KBM-7 (cell line): ENCODE results near the gene MALAT1.
A peak's percentile ranks its signal among the peaks of the same experiment; 100 is the strongest.

Experiments used
- DNase-seq: peaks from one replicate; pipeline ENCODE4 v3.0.0-alpha.2; 2015
- in situ Hi-C: fragments of 300-500 bp; cut with MboI; formaldehyde crosslinking; loops from 2 replicates; pipeline ENCODE4 v1.14.3; 2020; ENCODE audit warnings: low sequenced_read_pairs, low pct_unique_long_range_greater_than_20kb, mixed read lengths

Gene MALAT1

DNA sequence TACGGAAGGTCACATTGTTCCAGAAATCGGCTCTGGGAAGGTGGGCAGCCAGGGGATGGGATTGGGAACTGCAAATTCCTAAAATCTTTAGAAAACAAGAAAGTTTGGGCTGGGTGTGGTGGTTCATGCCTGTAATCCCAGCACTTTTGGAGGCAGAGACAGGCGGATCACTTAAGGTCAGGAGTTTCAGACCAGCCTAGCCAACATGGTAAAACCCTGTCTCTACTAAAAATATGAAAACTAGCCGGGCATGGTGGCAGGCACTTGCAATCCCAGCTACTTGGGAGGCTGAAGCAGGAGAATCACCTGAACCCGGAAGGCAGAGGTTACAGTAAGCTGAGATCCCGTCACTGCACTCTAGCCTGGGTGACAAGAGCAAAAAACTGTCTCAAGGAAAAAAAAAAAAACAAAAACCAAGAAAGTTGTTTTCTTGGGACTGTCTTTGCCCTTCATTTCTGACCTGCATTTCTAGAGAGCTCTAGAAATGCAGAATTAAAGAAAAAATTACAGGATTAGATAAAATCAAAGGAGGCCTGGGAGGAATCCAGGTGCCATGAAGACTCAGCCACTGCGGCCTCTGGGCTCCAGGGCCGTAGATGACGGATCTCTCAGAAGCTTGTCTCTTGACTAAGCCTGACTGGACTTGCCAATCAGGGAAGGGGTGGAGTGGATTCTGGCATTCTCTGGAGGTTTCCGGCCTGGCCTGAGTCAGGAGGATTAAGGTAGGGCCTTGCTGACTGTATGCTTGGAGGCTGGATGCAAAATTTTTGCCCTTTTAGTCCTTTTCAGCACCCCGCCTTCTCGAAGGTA, 5.3 kb upstream of the MALAT1 start:
- no peak for DNase-seq

DNA sequence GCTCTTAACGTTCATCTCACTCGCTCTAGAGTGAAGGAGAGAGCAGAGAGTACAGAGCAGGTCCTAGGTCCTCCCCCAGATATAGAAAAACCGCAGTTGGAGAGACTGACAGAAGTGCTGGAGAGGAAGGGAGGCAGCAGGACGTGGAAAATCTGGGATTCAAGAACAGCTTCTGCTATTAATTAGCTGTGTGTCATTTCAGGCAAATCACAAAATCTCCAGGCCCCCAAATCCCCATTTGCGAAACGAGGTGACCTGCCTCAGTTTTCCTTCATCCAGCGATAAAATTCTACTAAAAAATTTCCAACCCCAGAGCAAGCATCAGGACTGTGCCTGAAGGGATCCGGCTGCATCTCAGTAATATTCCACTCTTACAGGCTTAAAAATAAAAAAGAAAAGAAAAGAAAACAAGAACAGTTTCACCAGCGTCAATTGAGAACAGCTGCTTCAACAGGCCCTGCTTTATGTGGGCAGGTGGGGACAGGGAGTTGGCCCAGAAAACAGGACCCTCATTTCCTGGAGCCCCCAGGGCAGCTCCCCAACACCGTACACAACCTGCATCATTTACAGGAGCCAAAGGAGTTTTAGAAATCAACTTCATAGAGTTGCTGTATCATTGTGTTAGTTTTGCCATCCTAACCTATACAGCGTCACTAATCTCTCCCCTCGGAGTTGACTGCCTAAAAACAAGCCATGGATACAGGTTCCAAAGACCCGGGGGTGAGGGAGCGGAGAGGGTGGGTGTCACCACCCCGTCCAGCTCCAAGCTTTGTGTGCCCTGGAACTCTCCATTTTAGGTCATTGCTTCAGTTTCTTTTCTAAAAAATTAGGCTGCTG, 2.3 kb upstream of the MALAT1 start:
- peak; percentile 56 for DNase-seq
- in situ Hi-C loops = no loop called here

More for the DNA sequence above, 5.3 kb upstream of the MALAT1 start:
- in situ Hi-C loops = no loop called here

- DNase-seq = peak; percentile 100
- in situ Hi-C loops = no loop called here
These were observed 1.5 kb upstream of the MALAT1 start for GRCh38 chr11:65497141-65498041.

DNA sequence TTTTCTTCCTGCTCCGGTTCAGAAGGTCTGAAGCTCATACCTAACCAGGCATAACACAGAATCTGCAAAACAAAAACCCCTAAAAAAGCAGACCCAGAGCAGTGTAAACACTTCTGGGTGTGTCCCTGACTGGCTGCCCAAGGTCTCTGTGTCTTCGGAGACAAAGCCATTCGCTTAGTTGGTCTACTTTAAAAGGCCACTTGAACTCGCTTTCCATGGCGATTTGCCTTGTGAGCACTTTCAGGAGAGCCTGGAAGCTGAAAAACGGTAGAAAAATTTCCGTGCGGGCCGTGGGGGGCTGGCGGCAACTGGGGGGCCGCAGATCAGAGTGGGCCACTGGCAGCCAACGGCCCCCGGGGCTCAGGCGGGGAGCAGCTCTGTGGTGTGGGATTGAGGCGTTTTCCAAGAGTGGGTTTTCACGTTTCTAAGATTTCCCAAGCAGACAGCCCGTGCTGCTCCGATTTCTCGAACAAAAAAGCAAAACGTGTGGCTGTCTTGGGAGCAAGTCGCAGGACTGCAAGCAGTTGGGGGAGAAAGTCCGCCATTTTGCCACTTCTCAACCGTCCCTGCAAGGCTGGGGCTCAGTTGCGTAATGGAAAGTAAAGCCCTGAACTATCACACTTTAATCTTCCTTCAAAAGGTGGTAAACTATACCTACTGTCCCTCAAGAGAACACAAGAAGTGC, 661 bp upstream of the MALAT1 start:
- DNase-seq = peak; percentile 76
- in situ Hi-C loops = no loop called here

GRCh38 chr11:65498727-65498976, 193 bp upstream of the MALAT1 start:
- in situ Hi-C loops = no loop called here
- no peak for DNase-seq

DNA sequence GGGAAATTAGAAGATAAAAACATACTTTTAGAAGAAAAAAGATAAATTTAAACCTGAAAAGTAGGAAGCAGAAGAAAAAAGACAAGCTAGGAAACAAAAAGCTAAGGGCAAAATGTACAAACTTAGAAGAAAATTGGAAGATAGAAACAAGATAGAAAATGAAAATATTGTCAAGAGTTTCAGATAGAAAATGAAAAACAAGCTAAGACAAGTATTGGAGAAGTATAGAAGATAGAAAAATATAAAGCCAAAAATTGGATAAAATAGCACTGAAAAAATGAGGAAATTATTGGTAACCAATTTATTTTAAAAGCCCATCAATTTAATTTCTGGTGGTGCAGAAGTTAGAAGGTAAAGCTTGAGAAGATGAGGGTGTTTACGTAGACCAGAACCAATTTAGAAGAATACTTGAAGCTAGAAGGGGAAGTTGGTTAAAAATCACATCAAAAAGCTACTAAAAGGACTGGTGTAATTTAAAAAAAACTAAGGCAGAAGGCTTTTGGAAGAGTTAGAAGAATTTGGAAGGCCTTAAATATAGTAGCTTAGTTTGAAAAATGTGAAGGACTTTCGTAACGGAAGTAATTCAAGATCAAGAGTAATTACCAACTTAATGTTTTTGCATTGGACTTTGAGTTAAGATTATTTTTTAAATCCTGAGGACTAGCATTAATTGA, 1.0 kb downstream of the MALAT1 start:
- in situ Hi-C loops = no loop called here
- DNase-seq = no peak

DNA sequence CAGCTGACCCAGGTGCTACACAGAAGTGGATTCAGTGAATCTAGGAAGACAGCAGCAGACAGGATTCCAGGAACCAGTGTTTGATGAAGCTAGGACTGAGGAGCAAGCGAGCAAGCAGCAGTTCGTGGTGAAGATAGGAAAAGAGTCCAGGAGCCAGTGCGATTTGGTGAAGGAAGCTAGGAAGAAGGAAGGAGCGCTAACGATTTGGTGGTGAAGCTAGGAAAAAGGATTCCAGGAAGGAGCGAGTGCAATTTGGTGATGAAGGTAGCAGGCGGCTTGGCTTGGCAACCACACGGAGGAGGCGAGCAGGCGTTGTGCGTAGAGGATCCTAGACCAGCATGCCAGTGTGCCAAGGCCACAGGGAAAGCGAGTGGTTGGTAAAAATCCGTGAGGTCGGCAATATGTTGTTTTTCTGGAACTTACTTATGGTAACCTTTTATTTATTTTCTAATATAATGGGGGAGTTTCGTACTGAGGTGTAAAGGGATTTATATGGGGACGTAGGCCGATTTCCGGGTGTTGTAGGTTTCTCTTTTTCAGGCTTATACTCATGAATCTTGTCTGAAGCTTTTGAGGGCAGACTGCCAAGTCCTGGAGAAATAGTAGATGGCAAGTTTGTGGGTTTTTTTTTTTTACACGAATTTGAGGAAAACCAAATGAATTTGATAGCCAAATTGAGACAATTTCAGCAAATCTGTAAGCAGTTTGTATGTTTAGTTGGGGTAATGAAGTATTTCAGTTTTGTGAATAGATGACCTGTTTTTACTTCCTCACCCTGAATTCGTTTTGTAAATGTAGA, 1.7 kb downstream of the MALAT1 start:
- DNase-seq = peak; percentile 79
- in situ Hi-C loops = no loop called here

DNA sequence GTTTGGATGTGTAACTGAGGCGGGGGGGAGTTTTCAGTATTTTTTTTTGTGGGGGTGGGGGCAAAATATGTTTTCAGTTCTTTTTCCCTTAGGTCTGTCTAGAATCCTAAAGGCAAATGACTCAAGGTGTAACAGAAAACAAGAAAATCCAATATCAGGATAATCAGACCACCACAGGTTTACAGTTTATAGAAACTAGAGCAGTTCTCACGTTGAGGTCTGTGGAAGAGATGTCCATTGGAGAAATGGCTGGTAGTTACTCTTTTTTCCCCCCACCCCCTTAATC, 2.3 kb downstream of the MALAT1 start:
- no peak for DNase-seq
- in situ Hi-C loops = no loop called here

DNA sequence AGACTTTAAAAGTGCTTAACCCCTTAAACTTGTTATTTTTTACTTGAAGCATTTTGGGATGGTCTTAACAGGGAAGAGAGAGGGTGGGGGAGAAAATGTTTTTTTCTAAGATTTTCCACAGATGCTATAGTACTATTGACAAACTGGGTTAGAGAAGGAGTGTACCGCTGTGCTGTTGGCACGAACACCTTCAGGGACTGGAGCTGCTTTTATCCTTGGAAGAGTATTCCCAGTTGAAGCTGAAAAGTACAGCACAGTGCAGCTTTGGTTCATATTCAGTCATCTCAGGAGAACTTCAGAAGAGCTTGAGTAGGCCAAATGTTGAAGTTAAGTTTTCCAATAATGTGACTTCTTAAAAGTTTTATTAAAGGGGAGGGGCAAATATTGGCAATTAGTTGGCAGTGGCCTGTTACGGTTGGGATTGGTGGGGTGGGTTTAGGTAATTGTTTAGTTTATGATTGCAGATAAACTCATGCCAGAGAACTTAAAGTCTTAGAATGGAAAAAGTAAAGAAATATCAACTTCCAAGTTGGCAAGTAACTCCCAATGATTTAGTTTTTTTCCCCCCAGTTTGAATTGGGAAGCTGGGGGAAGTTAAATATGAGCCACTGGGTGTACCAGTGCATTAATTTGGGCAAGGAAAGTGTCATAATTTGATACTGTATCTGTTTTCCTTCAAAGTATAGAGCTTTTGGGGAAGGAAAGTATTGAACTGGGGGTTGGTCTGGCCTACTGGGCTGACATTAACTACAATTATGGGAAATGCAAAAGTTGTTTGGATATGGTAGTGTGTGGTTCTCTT, 2.8 kb downstream of the MALAT1 start:
- in situ Hi-C loops = no loop called here
- DNase-seq = peak; percentile 71

DNA sequence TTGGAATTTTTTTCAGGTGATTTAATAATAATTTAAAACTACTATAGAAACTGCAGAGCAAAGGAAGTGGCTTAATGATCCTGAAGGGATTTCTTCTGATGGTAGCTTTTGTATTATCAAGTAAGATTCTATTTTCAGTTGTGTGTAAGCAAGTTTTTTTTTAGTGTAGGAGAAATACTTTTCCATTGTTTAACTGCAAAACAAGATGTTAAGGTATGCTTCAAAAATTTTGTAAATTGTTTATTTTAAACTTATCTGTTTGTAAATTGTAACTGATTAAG, 3.4 kb downstream of the MALAT1 start:
- DNase-seq = no peak
- in situ Hi-C loops = no loop called here

- peak; percentile 66 for DNase-seq
- in situ Hi-C loops = no loop called here
These were observed 3.9 kb downstream of the MALAT1 start for GRCh38 chr11:65502555-65503367.

DNA sequence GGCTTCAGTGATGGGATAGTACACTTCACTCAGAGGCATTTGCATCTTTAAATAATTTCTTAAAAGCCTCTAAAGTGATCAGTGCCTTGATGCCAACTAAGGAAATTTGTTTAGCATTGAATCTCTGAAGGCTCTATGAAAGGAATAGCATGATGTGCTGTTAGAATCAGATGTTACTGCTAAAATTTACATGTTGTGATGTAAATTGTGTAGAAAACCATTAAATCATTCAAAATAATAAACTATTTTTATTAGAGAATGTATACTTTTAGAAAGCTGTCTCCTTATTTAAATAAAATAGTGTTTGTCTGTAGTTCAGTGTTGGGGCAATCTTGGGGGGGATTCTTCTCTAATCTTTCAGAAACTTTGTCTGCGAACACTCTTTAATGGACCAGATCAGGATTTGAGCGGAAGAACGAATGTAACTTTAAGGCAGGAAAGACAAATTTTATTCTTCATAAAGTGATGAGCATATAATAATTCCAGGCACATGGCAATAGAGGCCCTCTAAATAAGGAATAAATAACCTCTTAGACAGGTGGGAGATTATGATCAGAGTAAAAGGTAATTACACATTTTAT, 4.6 kb downstream of the MALAT1 start:
- no peak for DNase-seq
- in situ Hi-C loops = no loop called here

DNA sequence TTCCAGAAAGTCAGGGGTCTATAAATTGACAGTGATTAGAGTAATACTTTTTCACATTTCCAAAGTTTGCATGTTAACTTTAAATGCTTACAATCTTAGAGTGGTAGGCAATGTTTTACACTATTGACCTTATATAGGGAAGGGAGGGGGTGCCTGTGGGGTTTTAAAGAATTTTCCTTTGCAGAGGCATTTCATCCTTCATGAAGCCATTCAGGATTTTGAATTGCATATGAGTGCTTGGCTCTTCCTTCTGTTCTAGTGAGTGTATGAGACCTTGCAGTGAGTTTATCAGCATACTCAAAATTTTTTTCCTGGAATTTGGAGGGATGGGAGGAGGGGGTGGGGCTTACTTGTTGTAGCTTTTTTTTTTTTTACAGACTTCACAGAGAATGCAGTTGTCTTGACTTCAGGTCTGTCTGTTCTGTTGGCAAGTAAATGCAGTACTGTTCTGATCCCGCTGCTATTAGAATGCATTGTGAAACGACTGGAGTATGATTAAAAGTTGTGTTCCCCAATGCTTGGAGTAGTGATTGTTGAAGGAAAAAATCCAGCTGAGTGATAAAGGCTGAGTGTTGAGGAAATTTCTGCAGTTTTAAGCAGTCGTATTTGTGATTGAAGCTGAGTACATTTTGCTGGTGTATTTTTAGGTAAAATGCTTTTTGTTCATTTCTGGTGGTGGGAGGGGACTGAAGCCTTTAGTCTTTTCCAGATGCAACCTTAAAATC, 5.3 kb downstream of the MALAT1 start:
- peak; percentile 68 for DNase-seq
- in situ Hi-C loops = no loop called here

GRCh38 chr11:65504674-65505465, 6.0 kb downstream of the MALAT1 start:
- peak; percentile 53 for DNase-seq
- in situ Hi-C loops = no loop called here
